Loucy (cell line): ENCODE measurements around the gene EEFSEC.

ENCODE experiments used
- H2AFZ ChIP-seq: fragments of 200-600 bp; sonication (generic); 2 replicates; pipeline ENCODE4 v1.6.0; 2016; ENCODE audit warnings: antibody characterized with exemption, mild to moderate bottlenecking, low read length, moderate library complexity
- H3F3A ChIP-seq: fragments of 200-600 bp; 2 replicates; pipeline ENCODE4 v1.6.0; 2016; ENCODE audit warnings: antibody characterized with exemption, low read depth, mild to moderate bottlenecking
- H3K27me3 ChIP-seq: fragments of 200-600 bp; sonication (generic); 2 replicates; pipeline ENCODE4 v1.6.1; 2014; ENCODE audit warnings: low read length, mild to moderate bottlenecking; ENCODE audit not compliant: insufficient read depth, poor library complexity, severe bottlenecking
- H3K36me3 ChIP-seq: fragments of 200-600 bp; sonication (generic); 2 replicates; pipeline ENCODE4 v1.6.1; 2016; ENCODE audit warnings: low read length; ENCODE audit not compliant: insufficient read depth
- H3K4me1 ChIP-seq: fragments of 200-600 bp; sonication (generic); 2 replicates; pipeline ENCODE4 v1.5.1; 2014; ENCODE audit warnings: low read length, mild to moderate bottlenecking; ENCODE audit not compliant: insufficient read depth, poor library complexity, severe bottlenecking
- H3K4me2 ChIP-seq: fragments of 200-600 bp; sonication (generic); 2 replicates; pipeline ENCODE4 v1.6.0; 2014; ENCODE audit warnings: antibody characterized with exemption, low read length, low read depth, mild to moderate bottlenecking; ENCODE audit not compliant: poor library complexity, severe bottlenecking
- H3K4me3 ChIP-seq: fragments of 200-600 bp; sonication (generic); 2 replicates; pipeline ENCODE4 v1.5.1; 2014; ENCODE audit warnings: low read length, mild to moderate bottlenecking, mixed read lengths; ENCODE audit not compliant: poor library complexity, severe bottlenecking
- H3K79me2 ChIP-seq: fragments of 200-600 bp; sonication (generic); 2 replicates; pipeline ENCODE4 v1.6.1; 2014; ENCODE audit warnings: low read length; ENCODE audit not compliant: insufficient read depth
- H3K9ac ChIP-seq: fragments of 200-600 bp; sonication (generic); 2 replicates; pipeline ENCODE4 v1.6.0; 2014; ENCODE audit warnings: mild to moderate bottlenecking, low read depth, low read length, moderate library complexity; ENCODE audit not compliant: poor library complexity, severe bottlenecking
- H3K9me2 ChIP-seq: fragments of 200-600 bp; sonication (generic); replicated peaks from 2 replicates; pipeline ENCODE4 v1.6.1; 2016; ENCODE audit warnings: low read depth, low read length, mixed read lengths
- H3K9me3 ChIP-seq: fragments of 200-600 bp; sonication (generic); 2 replicates; pipeline ENCODE4 v1.6.1; 2014; ENCODE audit warnings: mild to moderate bottlenecking, antibody characterized with exemption, low read length, low read depth; ENCODE audit not compliant: insufficient read depth
- H4K20me1 ChIP-seq: fragments of 200-600 bp; sonication (generic); 2 replicates; pipeline ENCODE4 v1.6.0; 2014; ENCODE audit warnings: antibody characterized with exemption, low read length, mild to moderate bottlenecking; ENCODE audit not compliant: insufficient read depth, poor library complexity, severe bottlenecking
- EZH2phosphoT487 ChIP-seq: fragments of 200-600 bp; IDR thresholded peaks from 2 replicates; pipeline ENCODE4 v1.6.1; 2018; ENCODE audit warnings: antibody characterized with exemption, mild to moderate bottlenecking, moderate library complexity, borderline replicate concordance
- TF ChIP-seq, protein P1 (sequence below): fragments of 200-600 bp; sonication (generic); conservative IDR thresholded peaks from 2 replicates; pipeline ENCODE4 v1.5.1; 2014; ENCODE audit warnings: mild to moderate bottlenecking, antibody characterized with exemption, low read length

EEFSEC gene

DNA sequence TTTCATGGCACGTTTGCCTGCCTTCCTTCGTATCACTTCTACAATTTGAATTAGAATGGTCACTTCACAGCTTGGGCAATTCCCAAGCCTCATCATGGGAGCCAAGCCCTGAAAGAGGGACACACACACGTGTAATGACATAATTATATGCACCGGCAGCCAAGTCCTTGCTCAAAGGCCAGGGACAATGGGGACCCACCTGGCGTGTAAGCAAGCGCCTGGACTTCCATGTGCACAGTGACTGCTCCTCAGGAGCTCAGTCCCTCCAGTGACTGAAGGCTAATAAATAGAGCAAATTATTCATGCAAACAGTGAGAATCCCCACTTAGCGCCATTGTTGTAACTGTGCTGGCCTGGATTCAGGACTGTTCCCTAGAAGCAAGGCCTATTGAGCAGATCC, 198.3 kb downstream of the EEFSEC start:
- no peaks in the 10 kb centered on the region for H4K20me1 ChIP-seq
- H3K9me3 ChIP-seq: no peaks in the 10 kb centered on the region
- peaks cover 14% of the 10 kb centered on the region for H3K4me1 ChIP-seq
- H3K4me3 ChIP-seq: no peak overlapping the region
- no peak for TF ChIP-seq EZH2phosphoT487
- TF ChIP-seq, protein P1, sequence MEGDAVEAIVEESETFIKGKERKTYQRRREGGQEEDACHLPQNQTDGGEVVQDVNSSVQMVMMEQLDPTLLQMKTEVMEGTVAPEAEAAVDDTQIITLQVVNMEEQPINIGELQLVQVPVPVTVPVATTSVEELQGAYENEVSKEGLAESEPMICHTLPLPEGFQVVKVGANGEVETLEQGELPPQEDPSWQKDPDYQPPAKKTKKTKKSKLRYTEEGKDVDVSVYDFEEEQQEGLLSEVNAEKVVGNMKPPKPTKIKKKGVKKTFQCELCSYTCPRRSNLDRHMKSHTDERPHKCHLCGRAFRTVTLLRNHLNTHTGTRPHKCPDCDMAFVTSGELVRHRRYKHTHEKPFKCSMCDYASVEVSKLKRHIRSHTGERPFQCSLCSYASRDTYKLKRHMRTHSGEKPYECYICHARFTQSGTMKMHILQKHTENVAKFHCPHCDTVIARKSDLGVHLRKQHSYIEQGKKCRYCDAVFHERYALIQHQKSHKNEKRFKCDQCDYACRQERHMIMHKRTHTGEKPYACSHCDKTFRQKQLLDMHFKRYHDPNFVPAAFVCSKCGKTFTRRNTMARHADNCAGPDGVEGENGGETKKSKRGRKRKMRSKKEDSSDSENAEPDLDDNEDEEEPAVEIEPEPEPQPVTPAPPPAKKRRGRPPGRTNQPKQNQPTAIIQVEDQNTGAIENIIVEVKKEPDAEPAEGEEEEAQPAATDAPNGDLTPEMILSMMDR: no peak
- no peaks in the 10 kb centered on the region for H3K79me2 ChIP-seq
- H3K9me2 ChIP-seq: no peaks in the 10 kb centered on the region
- H3K36me3 ChIP-seq: peaks cover 10% of the 10 kb centered on the region; the same call in 1 of the 2 replicates
- H3K9ac ChIP-seq: no peak overlapping the region
- no peak overlapping the region for H3K4me2 ChIP-seq
- H3K27me3 ChIP-seq: no peaks in the 10 kb centered on the region
- no peak overlapping the region for H2AFZ ChIP-seq
- no peaks in the 10 kb centered on the region for H3F3A ChIP-seq

DNA sequence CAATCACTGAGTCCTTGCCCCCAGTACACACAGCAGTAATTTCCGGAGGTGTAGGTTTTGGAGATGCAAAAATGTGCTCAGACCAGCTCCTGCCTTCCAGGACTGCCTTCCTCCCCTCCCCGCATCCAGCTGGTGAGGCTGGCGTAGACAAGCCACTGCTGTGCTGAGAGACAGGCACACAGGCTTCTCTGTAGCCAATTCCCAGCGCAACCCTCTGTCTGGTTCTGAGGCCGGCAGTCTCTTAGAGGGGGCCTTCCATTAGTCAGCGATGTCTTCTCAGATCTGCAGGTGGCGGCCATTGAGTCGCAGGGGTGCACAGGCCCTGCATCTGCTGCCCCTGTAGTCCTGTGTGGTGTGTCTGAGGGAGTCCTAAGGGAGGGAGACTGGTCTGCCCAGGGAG, 199.0 kb downstream of the EEFSEC start:
- TF ChIP-seq EZH2phosphoT487: no peak
- TF ChIP-seq, protein P1: no peak
- H3K9ac ChIP-seq: no peak overlapping the region
- H3K4me2 ChIP-seq: no peak overlapping the region

DNA sequence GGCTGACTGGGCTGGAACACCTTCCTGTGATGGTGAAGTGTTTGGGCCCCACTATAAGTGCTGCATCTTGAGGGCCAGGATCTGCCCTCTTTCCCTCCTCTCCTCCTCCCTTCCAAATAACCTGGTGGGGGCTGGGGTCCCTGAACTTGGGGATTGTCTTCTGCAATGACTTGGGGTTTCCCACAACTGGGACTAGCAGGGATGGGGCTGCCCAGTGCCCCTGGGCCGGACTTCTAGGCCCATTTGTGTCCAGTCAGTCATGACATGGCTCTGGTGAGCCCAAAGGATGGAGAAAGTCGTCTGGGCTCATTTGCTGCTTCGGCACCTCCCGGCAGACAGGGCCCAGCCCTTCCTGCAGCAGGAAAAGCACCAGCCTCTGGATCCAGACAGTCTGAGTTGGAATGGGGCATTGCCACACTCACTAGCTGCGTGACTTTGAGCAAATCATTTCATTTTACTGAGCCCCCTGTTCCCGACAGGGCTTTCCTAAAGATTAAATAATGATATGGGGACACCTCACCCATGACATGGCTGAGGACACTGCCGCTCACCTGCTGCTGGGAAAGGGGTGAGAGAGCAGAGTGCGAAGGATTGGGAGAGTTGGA, 200.2 kb downstream of the EEFSEC start:
- TF ChIP-seq, protein P1: no peak
- no peak for TF ChIP-seq EZH2phosphoT487
- no peaks in the 10 kb centered on the region for H3F3A ChIP-seq
- H3K9me2 ChIP-seq: no peaks in the 10 kb centered on the region
- no peak overlapping the region for H3K4me2 ChIP-seq
- no peaks in the 10 kb centered on the region for H3K9me3 ChIP-seq
- no peak overlapping the region for H3K9ac ChIP-seq
- H3K27me3 ChIP-seq: no peaks in the 10 kb centered on the region
- H3K36me3 ChIP-seq: peaks cover 13% of the 10 kb centered on the region; the same call in 1 of the 2 replicates
- no peaks in the 10 kb centered on the region for H3K79me2 ChIP-seq
- H3K4me3 ChIP-seq: no peak overlapping the region
- no peaks in the 10 kb centered on the region for H4K20me1 ChIP-seq
- H2AFZ ChIP-seq: no peak overlapping the region
- peaks cover 11% of the 10 kb centered on the region for H3K4me1 ChIP-seq

More for the DNA sequence above, 199.0 kb downstream of the EEFSEC start:
- Histone ChIP-seq H3K4me3 (no peak overlapping the region), H3F3A (no peaks in the 10 kb centered on the region), H4K20me1 (no peaks in the 10 kb centered on the region), H3K9me3 (no peaks in the 10 kb centered on the region), H3K79me2 (no peaks in the 10 kb centered on the region), H3K9me2 (no peaks in the 10 kb centered on the region), H2AFZ (no peak overlapping the region), H3K4me1 (peaks cover 14% of the 10 kb centered on the region), H3K27me3 (no peaks in the 10 kb centered on the region), H3K36me3 (peaks cover 10% of the 10 kb centered on the region; the same call in 1 of the 2 replicates)
